GM21515 (cell line): ENCODE results near the gene REEP6.
A peak's percentile ranks its signal among the peaks of the same experiment; 100 is the strongest.

ENCODE experiments used
- ATAC-seq: cut with Tn5 transposase; IDR thresholded peaks from one replicate; pipeline ENCODE4 v1.9.1; 2021; ENCODE audit not compliant: unreplicated experiment

The REEP6 gene

DNA sequence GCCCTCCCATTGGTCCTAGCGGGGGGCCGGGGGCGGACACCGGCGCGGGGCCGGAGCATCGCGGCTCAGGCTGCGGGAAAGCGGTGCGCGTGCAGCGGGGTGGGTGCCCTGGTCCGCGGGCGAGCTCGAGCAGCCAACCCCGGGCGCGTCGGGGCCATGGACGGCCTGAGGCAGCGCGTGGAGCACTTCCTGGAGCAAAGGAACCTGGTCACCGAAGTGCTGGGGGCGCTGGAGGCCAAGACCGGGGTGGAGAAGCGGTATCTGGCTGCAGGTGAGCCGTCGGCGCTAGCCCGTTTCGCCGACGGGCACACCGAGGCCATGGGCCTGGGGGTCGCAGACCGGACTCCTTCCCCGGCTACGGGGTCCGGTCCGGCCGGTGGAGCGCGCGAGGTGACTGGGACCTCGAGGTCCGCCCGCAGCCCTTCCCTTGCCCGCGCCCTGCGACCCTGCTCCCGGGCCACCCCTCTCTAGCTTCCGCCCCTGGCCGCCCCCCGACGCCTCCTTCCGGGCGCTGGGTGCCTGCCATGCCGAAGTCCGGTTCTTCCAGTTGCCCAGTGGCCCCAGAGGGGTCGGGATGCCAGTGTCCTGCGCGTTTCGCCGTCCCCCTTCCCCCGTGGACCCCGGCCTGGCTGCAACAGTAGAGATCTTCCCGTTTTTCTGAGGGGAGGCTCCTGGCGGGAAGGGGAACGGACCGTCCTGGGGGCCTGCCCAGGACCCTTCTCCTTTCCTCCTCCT, at the start of gene REEP6:
Gene REEP6 (plus strand): TSS at position 68 of the 735 bp plus-strand sequence. CDS start 89 bp downstream, at position 157.
- no peak for ATAC-seq

DNA sequence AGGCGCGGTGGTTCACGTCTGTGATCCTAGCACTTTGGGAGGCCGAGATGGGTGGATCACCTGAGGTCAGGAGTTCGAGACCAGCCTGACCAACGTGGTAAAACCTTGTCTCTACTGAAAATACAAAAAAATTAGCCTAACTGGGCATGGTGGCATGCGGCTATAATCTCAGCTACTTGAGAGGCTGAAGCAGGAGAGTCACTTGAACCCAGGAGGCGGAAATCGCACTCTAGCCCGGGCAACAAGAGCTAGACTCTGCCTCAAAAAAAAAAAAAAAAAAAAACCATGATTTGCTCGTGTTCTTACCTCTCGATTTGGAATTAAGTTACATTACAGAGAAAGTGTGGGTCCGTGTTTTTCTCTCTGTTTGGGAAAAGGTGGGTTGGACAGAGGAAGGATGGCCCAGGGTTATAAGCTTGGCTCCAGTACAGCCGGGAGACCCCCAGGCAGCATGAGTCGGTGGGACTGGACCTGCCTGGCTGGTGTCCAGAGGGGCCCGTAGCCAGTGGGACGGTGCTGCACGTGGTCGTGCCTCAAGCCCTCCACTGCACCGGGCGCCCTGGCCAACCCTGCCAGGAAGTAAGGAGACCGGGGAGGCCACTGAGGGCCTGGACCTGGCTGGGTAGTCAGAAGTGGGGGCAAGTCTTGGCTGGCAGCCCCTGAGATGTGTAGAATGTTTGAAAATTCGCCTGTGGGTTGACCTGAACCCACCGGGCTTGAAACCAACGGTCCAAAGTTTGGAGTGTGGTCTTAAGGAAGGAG, 49.1 kb upstream of the REEP6 start:
- ATAC-seq, result no peak

DNA sequence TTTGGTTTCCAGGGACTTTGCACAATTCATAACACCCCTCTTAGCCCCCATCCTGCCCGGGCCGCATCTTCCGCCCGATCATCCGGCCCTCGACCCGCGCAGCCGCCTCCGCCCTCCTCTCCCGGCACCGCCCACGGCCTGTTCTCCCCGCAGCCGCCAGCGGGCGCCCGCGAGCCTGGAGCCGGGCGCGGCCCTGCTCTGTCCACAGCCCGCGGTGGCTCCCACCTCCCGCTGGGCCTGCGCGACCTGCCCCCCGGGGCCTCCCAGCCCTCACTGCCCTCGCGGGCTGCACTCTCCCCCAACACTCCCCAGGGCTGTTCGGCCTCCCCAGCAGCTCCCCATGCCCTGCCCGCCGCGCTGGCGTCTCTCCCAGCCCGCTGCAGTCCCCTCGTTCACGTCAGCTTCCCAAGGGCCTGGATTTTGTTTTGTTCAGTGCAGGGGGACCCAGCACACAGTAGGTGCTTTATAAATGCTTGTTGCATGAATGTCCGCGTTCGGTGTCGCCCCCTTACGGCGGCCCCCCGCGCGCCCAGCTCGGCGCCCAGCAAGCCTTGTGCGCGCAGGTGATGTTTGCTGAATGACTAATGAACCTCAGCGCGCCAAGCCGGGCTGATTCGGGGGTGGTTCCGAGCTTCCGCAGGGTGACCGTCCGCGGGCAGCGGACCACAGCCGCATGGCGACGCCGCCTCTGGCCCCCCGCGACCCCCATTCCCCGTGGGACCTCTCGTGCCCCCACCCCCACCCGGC, 45.6 kb upstream of the REEP6 start:
- peak; percentile 59 for ATAC-seq

DNA sequence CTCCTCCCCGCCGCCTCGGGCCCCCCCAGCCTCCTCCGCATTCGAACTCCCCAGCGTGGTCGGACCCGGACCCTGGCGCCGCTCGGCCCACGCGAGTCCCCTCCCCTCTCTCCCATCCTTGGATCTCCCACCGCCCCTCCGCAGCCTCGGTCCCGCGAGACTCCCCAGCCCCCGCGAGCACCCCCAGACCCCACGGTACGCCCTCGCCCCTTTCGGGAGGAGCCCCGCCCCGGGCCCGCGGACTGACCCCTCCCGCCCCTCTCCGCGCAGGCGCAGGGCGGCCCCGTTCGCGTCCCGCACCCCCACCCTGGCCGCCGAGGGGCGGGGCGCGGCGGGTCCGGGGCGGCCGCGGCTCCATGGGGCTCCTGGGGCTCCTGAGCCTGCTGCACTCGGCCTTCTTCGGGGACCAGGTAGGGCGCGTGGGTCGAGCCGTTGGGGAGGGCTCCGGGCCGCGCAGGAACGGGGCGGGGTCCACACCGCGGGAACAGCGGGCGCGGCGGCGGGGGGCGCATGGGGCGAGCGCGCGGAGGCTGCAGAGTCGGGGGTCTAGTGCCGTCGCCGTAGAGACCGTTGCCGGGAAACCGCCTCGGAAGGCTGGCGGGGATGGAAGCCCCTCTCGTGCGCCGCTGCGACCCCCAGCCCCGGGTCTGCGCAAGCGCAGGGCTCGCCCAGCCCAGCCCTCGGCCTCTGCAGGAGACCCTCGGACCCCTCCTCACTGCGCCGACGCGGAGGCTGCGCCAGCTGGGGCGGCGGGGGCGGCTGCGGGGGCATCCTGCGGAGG, 44.9 kb upstream of the REEP6 start:
- no peak for ATAC-seq

DNA sequence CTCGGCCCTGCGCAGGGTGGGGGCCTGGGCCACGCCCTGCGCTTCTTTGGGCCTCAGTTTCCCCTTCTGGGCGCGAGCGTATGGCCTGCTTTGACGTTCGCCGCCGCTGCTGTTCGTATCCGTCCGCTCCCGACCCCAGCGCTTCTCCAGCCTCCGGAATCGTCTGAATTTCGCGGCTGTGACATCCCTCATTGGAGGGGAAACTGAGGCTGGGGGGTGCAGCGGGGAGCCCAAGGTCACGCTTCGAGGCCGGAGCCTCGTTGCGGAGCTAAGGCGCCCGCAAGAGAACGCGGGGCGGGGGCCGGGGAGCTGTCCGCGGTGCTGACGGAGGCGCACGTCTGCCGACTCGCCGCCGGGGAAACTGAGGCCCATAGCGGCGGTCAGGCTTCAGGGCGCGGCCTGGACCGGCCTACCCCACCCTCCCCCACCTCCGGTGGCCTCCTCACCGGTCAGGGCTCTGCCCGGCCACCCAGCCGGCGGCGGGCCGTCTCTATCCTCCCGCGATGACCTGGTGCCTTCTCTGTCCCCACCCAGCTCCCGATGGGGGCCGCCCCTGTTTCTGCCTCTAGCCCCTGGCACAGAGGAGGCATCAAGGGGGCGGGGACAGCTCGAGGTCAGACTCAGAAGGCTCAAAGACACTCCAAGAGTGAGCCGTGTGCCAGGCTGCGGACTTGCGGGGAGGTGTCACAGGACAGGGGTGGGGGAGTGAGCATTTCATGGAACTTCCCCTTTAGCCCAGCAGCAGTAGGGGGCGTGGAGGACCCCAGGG, 44.1 kb upstream of the REEP6 start:
- ATAC-seq, result no peak

DNA sequence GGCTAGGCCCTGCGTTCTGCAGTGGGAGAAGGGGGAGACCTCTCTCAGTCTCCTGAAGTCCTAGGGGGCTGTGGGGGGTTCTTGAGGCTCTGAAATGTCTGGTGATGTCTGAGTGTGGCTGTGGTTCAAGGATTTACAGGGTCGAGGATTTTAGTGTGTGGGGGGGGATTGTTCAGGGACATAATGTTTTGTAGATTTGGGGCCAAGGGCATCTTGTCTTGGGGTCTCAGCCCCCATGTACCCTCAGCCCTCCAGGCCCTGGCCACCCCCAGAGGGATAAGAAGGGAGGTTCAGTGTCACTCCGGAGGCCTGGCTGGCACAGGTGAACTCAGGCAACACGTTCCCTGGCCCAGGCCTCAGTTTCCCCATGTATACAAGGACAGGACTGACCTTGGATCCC, 43.5 kb upstream of the REEP6 start:
- no peak for ATAC-seq

DNA sequence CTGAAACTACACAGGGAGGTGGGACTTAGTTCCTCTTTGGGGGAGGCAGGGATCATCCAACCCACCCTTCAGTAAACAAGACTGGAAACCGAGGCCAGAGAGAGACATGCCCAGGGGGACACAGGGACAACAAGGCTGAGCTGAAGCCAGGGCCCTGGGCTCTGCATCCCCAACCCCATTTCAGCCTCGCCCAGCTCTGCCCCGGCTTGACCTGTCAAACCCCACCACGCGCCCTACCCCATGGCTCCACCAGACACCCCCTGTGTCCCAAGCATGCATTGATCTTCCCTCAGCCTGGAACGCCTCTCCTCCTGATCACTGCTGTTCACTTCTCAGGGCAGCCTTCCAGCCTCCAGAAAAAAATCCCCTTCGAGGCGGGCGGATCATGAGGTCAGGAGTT, 43.0 kb upstream of the REEP6 start:
- ATAC-seq, result no peak

DNA sequence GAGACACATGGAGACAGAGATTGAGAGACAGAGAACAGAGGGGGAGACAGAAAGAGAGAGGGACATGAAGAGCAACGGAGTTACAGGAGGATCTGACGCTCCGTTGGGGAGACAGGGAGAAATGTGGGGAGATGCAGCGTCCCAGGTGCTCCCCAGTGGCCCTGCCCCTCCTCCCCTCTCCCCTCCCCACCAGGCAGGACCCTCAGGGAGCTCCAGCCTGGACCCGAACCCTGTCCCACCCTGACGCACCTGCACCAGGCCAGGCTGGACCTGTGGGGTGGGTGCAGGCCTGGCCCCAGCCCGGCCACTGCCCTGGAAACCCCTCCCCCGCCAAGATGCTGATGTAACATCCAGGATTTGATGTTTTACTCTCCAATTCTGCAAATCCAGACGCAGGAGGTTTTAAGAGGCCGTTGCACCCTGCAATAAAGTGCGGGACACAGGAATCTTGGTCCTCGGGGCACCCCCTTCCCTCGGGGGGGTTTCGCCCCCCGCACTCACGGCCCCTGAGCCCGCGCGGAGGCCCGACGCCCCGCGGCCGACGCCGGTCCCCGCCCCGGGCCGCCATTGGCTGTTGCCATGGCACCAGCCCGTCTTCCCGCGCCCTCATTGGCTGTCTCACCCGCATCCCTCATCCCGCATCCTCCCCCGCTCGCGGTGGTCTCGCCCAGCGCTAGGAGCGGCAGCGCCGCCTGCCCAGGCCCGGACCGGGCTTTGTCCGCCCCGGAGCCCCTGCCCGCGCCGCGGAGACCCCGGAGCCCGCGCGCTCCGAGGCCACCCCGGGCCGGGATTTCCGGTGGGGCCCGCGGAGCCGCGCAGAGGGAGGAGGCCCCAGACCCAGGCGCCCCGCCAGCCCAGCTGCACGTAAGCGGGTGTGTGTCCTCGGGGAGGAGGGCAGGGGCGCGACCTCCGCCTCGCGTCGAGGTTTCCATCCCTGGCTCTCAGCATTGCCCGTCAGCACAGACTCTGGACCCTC, 41.2 kb upstream of the REEP6 start, which contains the start of gene APC2:
Gene APC2 (plus strand): TSS at position 655 of the 976 bp plus-strand sequence. CDS start 2,881 bp downstream, outside the sequence.
- ATAC-seq, result no peak

DNA sequence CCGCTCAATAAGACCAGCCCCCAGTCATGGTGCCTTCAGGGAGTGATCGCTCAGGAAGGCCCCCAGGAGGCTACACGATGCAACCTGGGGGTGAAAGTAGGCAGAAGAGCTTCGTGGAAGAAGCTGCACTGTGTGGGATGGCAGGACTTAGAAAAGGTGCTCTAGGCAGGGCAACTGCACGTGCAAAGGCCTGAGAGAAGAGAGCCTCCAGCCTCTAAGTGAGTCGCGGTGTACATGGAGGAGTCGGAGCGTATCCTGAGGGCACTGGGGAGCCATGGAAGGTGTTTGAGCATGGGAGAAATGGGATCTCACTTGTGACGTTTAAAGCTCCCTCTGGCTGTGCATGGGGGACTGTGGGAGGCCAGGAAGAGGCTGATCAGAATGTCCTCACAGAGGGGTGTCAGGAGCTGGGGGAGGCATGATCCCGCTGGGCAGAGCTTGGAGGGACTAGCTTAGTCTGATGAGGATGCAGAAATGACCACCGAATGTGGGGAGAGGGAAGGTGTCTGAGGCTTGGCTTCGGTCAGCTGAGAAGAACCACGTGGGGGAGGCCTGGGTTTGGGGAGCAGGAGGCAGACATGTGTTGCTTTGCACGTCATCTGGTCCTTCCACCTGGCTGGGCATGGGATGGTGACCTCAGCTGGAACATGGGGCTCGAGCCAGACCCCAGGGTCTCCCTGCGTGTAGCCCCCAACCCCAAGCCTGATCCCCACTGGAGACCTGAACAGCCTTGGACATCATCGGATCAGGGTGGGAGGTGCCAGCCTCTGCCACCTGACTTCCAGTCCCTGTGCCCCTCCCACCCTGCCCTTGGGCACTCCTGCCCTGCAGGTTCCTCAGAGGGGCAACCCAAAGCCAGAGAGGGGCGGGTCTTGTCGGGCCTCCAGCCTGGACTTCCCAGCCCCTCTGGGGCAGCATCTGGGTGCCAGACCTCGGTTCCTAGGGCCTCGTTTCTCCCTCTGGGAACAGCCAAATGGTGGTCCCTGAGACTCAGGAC, 39.9 kb upstream of the REEP6 start:
- ATAC-seq, result no peak

DNA sequence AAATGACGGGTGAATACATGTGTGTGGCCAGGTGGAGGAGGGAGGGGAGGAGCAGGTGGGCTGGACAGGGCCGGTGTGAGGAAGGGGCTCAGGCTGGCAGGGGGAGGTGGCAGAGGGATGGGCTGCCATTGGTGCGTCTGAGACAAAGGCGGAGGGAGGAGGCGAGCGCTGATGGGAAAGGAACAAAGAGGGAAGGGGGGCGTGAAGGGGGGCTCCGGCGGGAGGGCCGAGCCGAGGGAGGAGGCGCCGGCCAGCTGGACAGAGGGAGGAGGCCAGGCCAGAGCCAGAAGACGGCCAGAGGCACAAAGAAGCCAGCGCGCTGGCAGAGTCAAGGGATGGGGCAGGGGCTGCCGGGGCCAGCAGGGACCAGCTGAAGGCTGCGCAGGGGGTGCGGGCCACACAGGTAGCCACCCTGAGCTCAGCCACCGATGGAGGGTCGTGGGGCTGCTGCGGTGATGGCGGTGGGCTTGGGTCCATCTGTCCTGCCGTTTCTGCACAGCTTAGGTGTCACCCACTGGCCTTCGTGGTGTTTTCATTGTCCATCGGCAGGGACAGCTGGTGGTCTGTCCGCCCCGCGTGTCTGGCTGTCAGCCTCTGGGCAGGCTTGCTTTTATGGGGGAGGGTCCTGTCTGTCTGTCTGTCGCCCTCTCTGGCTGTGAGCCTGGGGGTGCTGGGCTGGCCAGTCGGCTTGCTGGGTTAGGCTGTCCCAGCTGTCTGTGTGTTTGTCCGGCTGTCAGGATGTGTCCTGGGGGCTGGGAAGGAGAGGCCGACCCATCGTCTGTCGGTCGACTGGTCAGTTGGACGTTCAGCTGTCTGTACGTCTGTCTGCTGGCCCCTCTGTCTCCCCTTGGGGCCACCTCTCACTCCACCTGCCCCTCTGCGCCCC, 38.8 kb upstream of the REEP6 start:
- no peak for ATAC-seq

DNA sequence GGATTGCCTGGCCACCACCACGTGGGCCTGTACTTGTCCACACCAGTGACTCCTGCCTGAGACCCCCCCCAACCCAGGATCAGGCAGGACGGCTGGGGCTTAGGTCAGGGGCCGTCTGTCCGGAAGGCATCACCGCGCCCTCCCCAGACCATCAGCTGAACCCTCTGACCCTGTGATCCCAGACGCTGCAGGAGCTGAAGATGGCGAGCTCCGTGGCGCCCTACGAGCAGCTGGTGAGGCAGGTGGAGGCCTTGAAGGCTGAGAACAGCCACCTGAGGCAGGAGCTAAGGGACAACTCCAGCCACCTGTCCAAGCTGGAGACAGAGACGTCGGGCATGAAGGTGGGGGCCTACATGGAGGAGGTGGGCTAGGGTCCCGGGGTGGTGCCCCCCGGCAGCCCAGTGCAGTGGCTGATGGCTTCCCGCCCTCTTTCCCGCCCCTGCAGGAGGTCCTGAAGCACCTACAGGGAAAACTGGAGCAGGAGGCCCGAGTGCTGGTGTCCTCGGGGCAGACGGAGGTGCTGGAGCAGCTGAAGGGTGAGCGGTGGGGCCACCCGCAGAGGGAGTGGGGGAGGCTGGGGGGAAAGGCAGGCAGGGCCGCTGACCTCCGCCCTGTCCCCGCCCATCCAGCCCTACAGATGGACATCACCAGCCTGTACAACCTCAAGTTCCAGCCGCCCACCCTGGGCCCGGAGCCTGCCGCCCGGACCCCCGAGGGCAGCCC, 38.0 kb upstream of the REEP6 start:
- no peak for ATAC-seq

DNA sequence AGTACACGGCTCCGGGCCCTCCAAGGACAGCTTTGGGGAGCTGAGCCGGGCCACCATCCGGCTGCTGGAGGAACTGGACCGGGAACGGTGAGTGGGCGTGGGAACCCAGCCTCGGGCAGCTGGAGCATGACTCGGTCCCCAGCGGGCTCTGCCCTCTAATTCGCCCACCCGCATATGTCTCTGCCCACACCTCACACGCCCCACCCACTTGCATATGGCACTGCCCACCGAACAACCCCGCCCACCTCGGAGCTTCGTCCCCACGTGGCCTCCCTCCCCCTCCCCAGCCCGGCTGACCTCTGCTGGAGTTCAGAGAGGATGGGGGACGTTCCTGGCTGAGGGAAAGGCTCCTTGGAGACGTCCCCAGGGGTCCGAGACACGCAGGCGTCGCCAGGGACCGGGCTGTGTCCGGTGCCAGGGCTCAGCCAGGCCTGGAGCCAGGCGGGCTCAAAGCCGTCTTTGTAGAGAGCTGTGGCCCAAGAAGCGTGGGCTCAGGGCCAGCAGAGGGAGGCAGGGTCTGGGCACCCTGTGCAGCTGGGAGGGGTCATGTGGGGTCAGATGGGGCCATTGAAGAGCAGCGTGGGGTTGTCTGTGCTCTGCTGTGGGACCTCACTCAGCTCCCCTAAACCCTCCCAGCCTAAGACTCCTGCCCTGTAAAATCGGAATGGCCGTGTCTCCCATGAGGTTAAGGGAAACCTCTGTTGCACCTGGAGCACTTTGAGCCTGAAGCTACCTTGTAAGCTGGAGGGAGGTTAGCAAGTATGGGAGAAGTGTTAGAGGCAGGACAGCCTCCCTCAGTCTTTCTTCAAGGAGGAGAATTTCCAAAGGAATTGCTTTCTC, 37.2 kb upstream of the REEP6 start:
- no peak for ATAC-seq

DNA sequence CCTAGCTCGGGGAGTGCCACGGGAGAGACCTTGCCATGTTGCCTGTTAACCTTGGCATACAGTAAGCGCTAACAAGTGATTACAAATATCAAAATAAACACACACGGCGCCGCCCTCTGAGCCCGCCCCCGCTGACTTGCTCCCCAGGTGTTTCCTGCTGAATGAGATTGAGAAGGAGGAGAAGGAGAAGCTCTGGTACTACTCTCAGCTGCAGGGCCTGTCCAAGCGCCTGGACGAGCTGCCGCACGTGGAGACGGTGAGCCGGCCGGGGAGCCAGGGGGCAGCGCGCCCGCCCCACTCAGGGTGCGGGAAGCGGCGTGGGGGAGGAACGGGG, 36.0 kb upstream of the REEP6 start:
- ATAC-seq, result no peak

DNA sequence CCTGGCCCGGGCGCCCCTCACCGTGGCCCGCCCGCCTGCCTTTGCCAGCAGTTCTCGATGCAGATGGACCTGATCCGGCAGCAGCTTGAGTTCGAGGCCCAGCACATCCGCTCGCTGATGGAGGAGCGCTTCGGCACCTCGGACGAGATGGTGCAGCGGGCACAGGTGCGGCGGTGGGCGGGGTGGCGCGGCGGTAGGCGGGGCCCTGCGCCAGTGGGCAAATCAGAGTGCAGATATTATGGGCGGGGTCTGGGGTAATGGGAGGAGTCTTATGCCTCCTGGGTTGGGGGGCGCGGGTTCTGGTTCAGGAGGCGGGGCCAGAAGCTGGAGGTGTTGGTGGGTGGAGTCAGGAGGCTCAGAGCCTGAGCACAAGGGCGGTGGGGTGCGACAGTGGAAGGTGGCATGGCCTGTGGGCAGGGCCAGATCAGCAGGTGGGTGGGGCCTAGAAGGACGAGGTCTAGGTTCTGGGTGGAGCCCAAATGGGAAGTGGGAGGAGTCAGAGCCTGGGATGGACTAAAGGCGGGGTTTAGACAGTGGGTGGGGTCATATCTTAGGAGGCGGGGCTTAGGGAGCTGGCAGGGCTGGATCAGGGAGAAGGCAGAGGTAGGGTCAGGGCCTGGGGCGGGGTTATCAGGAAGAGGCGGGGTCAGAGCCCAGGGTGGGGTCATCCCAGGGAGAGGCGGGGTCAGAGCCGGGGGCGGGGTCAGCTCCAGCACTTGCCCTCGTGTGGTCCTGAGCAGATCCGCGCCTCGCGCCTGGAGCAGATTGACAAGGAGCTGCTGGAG, 35.5 kb upstream of the REEP6 start:
- no peak for ATAC-seq
